HEK293 (cell line): ENCODE results near the gene CYP26B1.

ENCODE experiments used
- CTCF ChIA-PET: fragments of 350-600 bp; formaldehyde crosslinking; extraction: SDS; loops from one replicate; lab custom pipeline; 2021; ENCODE audit warnings: antibody characterized with exemption; lab: Yijun Ruan, JAX
- POLR2A ChIA-PET: fragments of 300-600 bp; formaldehyde crosslinking; extraction: SDS; loops from one replicate; lab custom pipeline; 2020; ENCODE audit warnings: antibody characterized with exemption, inconsistent platforms; lab: Yijun Ruan, JAX
- H3K27ac ChIP-seq: fragments of 200-500 bp; sonication (Bioruptor generic); 2 replicates; pipeline ENCODE4 v1.5.1; 2014; ENCODE audit warnings: low read depth, low read length, control low read depth, inconsistent platforms; ENCODE audit errors: extremely low read depth
- H3K36me3 ChIP-seq, 2 experiments: fragments of 200-500 bp in 1 of 2; sonication (Bioruptor generic) in 1 of 2; 1 replicate in 1 of 2; 2 replicates in 1 of 2; pipeline ENCODE4 v1.5.1; 2014 to 2017; ENCODE audit warnings: inconsistent platforms in 2 of 2, low read length in 2 of 2; ENCODE audit not compliant: control insufficient read depth in 2 of 2, insufficient read depth in 1 of 2
- H3K4me1 ChIP-seq: fragments of 200-500 bp; sonication (Bioruptor generic); 2 replicates; pipeline ENCODE4 v1.5.1; 2014; ENCODE audit warnings: mild to moderate bottlenecking, low read length, inconsistent platforms; ENCODE audit not compliant: control insufficient read depth, insufficient read depth
- H3K4me3 ChIP-seq: 2 replicates; pipeline ENCODE4 v1.5.1; 2011; ENCODE audit warnings: low read depth, mild to moderate bottlenecking, control low read depth, low read length, moderate library complexity
- H3K9me3 ChIP-seq: fragments of 200-500 bp; sonication (Bioruptor generic); 2 replicates; pipeline ENCODE4 v1.5.1; 2014; ENCODE audit warnings: low read depth, low read length, inconsistent platforms; ENCODE audit not compliant: control insufficient read depth, insufficient read depth
- GLIS2 ChIP-seq: fragments of 450-650 bp; formaldehyde crosslinking; IDR thresholded peaks from 2 replicates; pipeline ENCODE4 v1.5.1; 2016; ENCODE audit warnings: missing biosample characterization, missing genetic modification characterization
- KLF10 ChIP-seq: fragments of 450-650 bp; IDR thresholded peaks from 2 replicates; pipeline ENCODE4 v1.5.1; 2018; ENCODE audit warnings: missing biosample characterization, mild to moderate bottlenecking, missing genetic modification characterization
- SP7 ChIP-seq: fragments of 450-650 bp; formaldehyde crosslinking; IDR thresholded peaks from 2 replicates; pipeline ENCODE4 v1.5.1; 2016; ENCODE audit warnings: missing biosample characterization, missing genetic modification characterization
- TRIM28 ChIP-seq: IDR thresholded peaks from 2 replicates; pipeline ENCODE4 v1.6.1; 2011; ENCODE audit warnings: low read length, control low read depth, borderline replicate concordance
- ZFP3 ChIP-seq: fragments of 450-650 bp; formaldehyde crosslinking; IDR thresholded peaks from 2 replicates; pipeline ENCODE4 v1.5.1; 2016; ENCODE audit warnings: low read depth, missing biosample characterization, missing genetic modification characterization
- ZFP41 ChIP-seq: fragments of 450-650 bp; formaldehyde crosslinking; IDR thresholded peaks from 2 replicates; pipeline ENCODE4 v1.5.1; 2016; ENCODE audit warnings: missing biosample characterization, missing genetic modification characterization, borderline replicate concordance
- ZNF157 ChIP-seq: fragments of 450-650 bp; formaldehyde crosslinking; IDR thresholded peaks from 2 replicates; pipeline ENCODE4 v1.5.1; 2016; ENCODE audit warnings: missing biosample characterization, missing genetic modification characterization
- ZNF211 ChIP-seq: fragments of 450-650 bp; formaldehyde crosslinking; IDR thresholded peaks from 2 replicates; pipeline ENCODE4 v1.5.1; 2016; ENCODE audit warnings: low read depth, missing biosample characterization, missing genetic modification characterization
- ZNF302 ChIP-seq: fragments of 450-650 bp; formaldehyde crosslinking; IDR thresholded peaks from 2 replicates; pipeline ENCODE4 v1.5.1; 2016; ENCODE audit warnings: missing biosample characterization, missing genetic modification characterization, low read depth
- ZNF341 ChIP-seq: fragments of 450-650 bp; formaldehyde crosslinking; IDR thresholded peaks from 2 replicates; pipeline ENCODE4; 2016; ENCODE audit warnings: low read depth, missing biosample characterization, missing genetic modification characterization
- ZNF549 ChIP-seq: fragments of 450-650 bp; IDR thresholded peaks from 2 replicates; pipeline ENCODE4 v1.5.1; 2018; ENCODE audit warnings: missing biosample characterization, missing genetic modification characterization, mild to moderate bottlenecking, inconsistent platforms, moderate library complexity
- ZNF558 ChIP-seq: fragments of 450-650 bp; formaldehyde crosslinking; IDR thresholded peaks from 2 replicates; pipeline ENCODE4 v1.5.1; 2016; ENCODE audit warnings: missing biosample characterization, missing genetic modification characterization
- ZNF623 ChIP-seq: fragments of 450-650 bp; formaldehyde crosslinking; IDR thresholded peaks from 2 replicates; pipeline ENCODE4 v1.5.1; 2016; ENCODE audit warnings: missing biosample characterization, missing genetic modification characterization
- TF ChIP-seq, protein P1 (sequence below): fragments of 450-650 bp; formaldehyde crosslinking; IDR thresholded peaks from 2 replicates; pipeline ENCODE4 v1.5.1; 2016; ENCODE audit warnings: missing biosample characterization, missing genetic modification characterization
- TF ChIP-seq, protein P2 (sequence below): fragments of 450-650 bp; formaldehyde crosslinking; IDR thresholded peaks from 2 replicates; pipeline ENCODE4 v1.5.1; 2016; ENCODE audit warnings: missing biosample characterization, missing genetic modification characterization, low read depth
- TF ChIP-seq, protein P3 (sequence below): fragments of 450-650 bp; formaldehyde crosslinking; IDR thresholded peaks from 2 replicates; pipeline ENCODE4 v1.5.0; 2017; ENCODE audit warnings: missing biosample characterization, missing genetic modification characterization, borderline replicate concordance
- TF ChIP-seq, protein P4 (sequence below): fragments of 450-650 bp; formaldehyde crosslinking; IDR thresholded peaks from 2 replicates; pipeline ENCODE4 v1.5.1; 2016; ENCODE audit warnings: missing biosample characterization, missing genetic modification characterization
- TF ChIP-seq, protein P5 (sequence below): fragments of 450-650 bp; formaldehyde crosslinking; IDR thresholded peaks from 2 replicates; pipeline ENCODE4 v1.5.1; 2016; ENCODE audit warnings: missing biosample characterization, missing genetic modification characterization
- TF ChIP-seq, protein P6 (sequence below): fragments of 450-650 bp; formaldehyde crosslinking; IDR thresholded peaks from 2 replicates; pipeline ENCODE4 v1.5.1; 2017; ENCODE audit warnings: missing biosample characterization, mild to moderate bottlenecking, missing genetic modification characterization, moderate library complexity
- TF ChIP-seq, protein P7 (sequence below): fragments of 450-650 bp; formaldehyde crosslinking; IDR thresholded peaks from 2 replicates; pipeline ENCODE4 v1.5.1; 2017; ENCODE audit warnings: missing biosample characterization, missing genetic modification characterization

Gene CYP26B1

DNA sequence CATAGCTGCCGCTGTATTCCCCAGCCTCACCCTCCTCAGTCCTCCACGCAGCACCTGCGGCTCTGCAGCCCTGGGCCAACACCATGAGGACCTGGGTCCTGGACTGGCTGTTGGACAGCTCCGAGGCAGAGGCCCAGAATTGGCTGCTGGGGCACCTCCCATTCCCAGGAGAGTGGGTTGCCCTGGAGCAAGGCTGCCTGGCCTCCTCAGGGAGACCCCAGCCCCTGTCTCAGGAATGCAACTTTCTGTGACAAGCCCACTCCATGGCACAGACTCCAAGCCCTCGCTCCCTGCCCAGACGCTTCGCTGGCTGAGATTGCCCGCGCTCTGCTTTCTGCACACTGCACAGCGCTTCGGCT is 33.0 kb downstream of the CYP26B1 start:
- POLR2A ChIA-PET, result interaction anchor here (0.6 to 1.3 kb wide), 3 partner anchors 15 to 528 kb away, joined by 4 to 5 read pairs (median 5); no protein-coding TSS in a partner anchor
- CTCF ChIA-PET, result interaction anchor here (1.0 to 1.9 kb wide), 5 partner anchors 12 to 210 kb away, joined by 3 to 8 read pairs (median 4); no protein-coding TSS in a partner anchor
- Histone ChIP-seq H3K27ac (no peak overlapping the region), H3K4me3 (no peak overlapping the region), H3K4me1 (peaks cover 7% of the 10 kb centered on the region; the same call in 1 of the 2 replicates), H3K9me3 (no peaks in the 10 kb centered on the region), H3K36me3 (no peaks in the 10 kb centered on the region)
- TF ChIP-seq ZNF157, result no peak
- TF ChIP-seq, protein P1, sequence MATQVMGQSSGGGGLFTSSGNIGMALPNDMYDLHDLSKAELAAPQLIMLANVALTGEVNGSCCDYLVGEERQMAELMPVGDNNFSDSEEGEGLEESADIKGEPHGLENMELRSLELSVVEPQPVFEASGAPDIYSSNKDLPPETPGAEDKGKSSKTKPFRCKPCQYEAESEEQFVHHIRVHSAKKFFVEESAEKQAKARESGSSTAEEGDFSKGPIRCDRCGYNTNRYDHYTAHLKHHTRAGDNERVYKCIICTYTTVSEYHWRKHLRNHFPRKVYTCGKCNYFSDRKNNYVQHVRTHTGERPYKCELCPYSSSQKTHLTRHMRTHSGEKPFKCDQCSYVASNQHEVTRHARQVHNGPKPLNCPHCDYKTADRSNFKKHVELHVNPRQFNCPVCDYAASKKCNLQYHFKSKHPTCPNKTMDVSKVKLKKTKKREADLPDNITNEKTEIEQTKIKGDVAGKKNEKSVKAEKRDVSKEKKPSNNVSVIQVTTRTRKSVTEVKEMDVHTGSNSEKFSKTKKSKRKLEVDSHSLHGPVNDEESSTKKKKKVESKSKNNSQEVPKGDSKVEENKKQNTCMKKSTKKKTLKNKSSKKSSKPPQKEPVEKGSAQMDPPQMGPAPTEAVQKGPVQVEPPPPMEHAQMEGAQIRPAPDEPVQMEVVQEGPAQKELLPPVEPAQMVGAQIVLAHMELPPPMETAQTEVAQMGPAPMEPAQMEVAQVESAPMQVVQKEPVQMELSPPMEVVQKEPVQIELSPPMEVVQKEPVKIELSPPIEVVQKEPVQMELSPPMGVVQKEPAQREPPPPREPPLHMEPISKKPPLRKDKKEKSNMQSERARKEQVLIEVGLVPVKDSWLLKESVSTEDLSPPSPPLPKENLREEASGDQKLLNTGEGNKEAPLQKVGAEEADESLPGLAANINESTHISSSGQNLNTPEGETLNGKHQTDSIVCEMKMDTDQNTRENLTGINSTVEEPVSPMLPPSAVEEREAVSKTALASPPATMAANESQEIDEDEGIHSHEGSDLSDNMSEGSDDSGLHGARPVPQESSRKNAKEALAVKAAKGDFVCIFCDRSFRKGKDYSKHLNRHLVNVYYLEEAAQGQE (tag by site-specific recombination), result peak; percentile 79

DNA sequence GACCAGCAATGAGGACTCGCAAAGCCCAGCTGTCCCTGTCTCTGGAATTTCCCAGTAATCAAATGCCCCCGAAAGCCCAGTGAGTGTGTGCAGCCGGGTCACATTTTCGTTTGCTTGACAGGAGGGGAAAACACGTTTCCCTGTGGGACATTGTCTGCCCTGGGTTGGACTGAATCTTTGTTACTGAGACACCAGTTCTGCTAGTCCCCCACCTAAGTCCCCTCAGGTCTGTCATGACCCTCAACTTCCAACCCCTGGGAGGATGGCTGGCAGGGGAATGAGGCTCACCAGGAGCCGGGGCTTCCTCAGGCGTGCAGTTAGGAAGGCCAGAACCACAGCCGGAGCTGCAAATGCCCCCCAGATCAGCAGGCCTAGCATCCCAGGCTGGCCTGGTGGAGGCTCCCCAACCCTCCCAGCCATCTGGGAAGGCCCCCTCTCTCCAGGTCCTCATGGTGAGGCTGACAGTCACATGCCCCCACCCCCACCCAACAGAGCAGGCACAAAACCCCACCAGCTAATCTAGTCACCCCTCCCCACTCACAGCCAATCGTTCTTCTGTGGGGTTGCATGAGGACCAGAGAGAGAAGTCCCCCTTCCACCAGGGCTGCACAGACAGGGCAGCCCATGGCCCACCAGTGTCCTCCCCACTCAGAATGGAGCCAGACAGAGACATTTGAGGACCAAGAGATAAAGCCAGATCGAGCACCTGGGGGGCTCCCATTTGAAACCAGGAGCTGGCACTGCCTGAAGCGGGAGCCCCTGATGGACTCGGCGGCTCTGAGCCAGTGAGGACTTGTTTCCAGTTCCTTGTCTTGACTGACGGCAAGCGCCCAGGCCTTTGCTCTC is 33.6 kb downstream of the CYP26B1 start:
- H3K9me3 ChIP-seq, result no peaks in the 10 kb centered on the region
- ChIA-PET POLR2A (interaction anchor here (0.7 kb wide), 1 partner anchor 527 kb away, joined by 4 read pairs; no protein-coding TSS in a partner anchor), CTCF (no interaction called here)
- no peak overlapping the region for H3K27ac ChIP-seq
- H3K4me1 ChIP-seq, result peaks cover 7% of the 10 kb centered on the region; the same call in 1 of the 2 replicates
- no peaks in the 10 kb centered on the region for H3K36me3 ChIP-seq
- TF ChIP-seq ZNF302 (tag by site-specific recombination), result no peak
- TF ChIP-seq, protein P2, sequence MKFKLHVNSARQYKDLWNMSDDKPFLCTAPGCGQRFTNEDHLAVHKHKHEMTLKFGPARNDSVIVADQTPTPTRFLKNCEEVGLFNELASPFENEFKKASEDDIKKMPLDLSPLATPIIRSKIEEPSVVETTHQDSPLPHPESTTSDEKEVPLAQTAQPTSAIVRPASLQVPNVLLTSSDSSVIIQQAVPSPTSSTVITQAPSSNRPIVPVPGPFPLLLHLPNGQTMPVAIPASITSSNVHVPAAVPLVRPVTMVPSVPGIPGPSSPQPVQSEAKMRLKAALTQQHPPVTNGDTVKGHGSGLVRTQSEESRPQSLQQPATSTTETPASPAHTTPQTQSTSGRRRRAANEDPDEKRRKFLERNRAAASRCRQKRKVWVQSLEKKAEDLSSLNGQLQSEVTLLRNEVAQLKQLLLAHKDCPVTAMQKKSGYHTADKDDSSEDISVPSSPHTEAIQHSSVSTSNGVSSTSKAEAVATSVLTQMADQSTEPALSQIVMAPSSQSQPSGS, result no peak
- TF ChIP-seq, protein P3, sequence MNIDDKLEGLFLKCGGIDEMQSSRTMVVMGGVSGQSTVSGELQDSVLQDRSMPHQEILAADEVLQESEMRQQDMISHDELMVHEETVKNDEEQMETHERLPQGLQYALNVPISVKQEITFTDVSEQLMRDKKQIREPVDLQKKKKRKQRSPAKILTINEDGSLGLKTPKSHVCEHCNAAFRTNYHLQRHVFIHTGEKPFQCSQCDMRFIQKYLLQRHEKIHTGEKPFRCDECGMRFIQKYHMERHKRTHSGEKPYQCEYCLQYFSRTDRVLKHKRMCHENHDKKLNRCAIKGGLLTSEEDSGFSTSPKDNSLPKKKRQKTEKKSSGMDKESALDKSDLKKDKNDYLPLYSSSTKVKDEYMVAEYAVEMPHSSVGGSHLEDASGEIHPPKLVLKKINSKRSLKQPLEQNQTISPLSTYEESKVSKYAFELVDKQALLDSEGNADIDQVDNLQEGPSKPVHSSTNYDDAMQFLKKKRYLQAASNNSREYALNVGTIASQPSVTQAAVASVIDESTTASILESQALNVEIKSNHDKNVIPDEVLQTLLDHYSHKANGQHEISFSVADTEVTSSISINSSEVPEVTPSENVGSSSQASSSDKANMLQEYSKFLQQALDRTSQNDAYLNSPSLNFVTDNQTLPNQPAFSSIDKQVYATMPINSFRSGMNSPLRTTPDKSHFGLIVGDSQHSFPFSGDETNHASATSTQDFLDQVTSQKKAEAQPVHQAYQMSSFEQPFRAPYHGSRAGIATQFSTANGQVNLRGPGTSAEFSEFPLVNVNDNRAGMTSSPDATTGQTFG (tag by site-specific recombination), result no peak
- TF ChIP-seq ZNF558 (tag by site-specific recombination), result no peak
- TF ChIP-seq TRIM28, result no peak
- no peak for TF ChIP-seq ZNF341 (tag by site-specific recombination)
- TF ChIP-seq, protein P4, sequence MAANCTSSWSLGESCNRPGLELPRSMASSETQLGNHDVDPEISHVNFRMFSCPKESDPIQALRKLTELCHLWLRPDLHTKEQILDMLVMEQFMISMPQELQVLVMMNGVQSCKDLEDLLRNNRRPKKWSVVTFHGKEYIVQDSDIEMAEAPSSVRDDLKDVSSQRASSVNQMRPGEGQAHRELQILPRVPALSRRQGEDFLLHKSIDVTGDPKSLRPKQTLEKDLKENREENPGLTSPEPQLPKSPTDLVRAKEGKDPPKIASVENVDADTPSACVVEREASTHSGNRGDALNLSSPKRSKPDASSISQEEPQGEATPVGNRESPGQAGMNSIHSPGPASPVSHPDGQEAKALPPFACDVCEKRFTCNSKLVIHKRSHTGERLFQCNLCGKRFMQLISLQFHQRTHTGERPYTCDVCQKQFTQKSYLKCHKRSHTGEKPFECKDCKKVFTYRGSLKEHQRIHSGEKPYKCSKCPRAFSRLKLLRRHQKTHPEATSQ (tag by site-specific recombination), result no peak
- TF ChIP-seq GLIS2 (tag by site-specific recombination), result no peak
- no peak for TF ChIP-seq ZNF549 (tag by site-specific recombination)
- TF ChIP-seq ZNF623 (tag by site-specific recombination), result no peak
- no peak for TF ChIP-seq KLF10 (tag by site-specific recombination)
- TF ChIP-seq, protein P5, sequence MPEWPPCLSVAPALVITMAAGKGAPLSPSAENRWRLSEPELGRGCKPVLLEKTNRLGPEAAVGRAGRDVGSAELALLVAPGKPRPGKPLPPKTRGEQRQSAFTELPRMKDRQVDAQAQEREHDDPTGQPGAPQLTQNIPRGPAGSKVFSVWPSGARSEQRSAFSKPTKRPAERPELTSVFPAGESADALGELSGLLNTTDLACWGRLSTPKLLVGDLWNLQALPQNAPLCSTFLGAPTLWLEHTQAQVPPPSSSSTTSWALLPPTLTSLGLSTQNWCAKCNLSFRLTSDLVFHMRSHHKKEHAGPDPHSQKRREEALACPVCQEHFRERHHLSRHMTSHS (tag by site-specific recombination), result no peak
- TF ChIP-seq, protein P6, sequence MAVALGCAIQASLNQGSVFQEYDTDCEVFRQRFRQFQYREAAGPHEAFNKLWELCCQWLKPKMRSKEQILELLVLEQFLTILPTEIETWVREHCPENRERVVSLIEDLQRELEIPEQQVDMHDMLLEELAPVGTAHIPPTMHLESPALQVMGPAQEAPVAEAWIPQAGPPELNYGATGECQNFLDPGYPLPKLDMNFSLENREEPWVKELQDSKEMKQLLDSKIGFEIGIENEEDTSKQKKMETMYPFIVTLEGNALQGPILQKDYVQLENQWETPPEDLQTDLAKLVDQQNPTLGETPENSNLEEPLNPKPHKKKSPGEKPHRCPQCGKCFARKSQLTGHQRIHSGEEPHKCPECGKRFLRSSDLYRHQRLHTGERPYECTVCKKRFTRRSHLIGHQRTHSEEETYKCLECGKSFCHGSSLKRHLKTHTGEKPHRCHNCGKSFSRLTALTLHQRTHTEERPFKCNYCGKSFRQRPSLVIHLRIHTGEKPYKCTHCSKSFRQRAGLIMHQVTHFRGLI, result no peak
- TF ChIP-seq ZFP3, result no peak
- TF ChIP-seq, protein P7, sequence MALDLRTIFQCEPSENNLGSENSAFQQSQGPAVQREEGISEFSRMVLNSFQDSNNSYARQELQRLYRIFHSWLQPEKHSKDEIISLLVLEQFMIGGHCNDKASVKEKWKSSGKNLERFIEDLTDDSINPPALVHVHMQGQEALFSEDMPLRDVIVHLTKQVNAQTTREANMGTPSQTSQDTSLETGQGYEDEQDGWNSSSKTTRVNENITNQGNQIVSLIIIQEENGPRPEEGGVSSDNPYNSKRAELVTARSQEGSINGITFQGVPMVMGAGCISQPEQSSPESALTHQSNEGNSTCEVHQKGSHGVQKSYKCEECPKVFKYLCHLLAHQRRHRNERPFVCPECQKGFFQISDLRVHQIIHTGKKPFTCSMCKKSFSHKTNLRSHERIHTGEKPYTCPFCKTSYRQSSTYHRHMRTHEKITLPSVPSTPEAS (tag by site-specific recombination), result no peak
- no peak for TF ChIP-seq ZFP41 (tag by site-specific recombination)
- TF ChIP-seq ZNF211, result no peak
- no peak for TF ChIP-seq SP7
- H3K4me3 ChIP-seq, result no peak overlapping the region
